Endothelial cell of hepatic sinusoid (primary cell): Measurements from ENCODE around the gene NWD2.
"Not testable (repeated sequence)": the region's sequence is repeated elsewhere in the genome, so short reads cannot be mapped to it uniquely, and the experiment has no call there.

Experiments used
- in situ Hi-C: cut with HindIII; loops from 2 replicates; pipeline ENCODE4 v1.10.0; 2017; ENCODE audit warnings: low sequenced_read_pairs

NWD2 gene

GRCh38 chr4:37392521-37393255 is 148.1 kb downstream of the NWD2 start:
- in situ Hi-C loops = no loop called here

GRCh38 chr4:37393321-37393720 is 148.8 kb downstream of the NWD2 start:
- in situ Hi-C loops = no loop called here

DNA sequence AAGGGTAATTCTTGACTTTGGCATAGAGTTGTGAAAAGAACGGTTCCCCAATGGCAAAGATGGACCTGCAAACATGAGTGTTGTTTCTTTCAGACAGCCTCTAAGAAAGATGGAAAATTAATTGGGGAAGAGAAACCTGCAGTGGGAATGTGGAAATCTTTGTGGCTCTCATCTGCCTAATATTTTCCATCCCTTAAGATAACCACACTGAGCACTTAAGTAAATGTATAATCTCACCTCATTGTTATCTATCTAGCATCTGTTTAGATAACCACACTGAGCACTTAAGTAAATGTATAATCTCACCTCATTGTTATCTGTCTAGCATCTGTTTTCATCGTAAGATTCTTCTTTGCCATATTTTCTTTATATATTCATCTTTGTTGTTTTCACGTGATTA is 149.3 kb downstream of the NWD2 start:
- in situ Hi-C loops = no loop called here

DNA sequence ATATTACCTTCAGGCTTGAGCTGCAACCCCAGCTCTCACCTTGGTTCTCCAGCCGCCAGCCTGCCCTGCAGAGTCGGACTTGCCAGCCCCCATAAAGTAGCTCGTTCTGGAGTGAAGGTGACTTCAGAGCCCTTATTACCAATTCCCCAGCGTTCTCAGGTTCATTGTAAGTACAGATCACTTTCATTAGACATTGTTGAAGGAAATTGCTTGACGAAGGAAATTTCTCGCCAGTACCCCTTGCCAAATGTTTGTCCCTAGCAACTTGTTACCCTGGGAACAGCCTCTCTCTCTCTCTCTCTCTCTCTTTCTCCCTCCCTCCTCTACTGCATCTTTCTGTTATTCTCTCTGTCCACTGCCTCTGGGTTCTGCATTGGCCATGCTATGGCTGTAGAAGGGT is 153.0 kb downstream of the NWD2 start:
- in situ Hi-C loops = no loop called here

GRCh38 chr4:37400241-37400881 is 155.8 kb downstream of the NWD2 start:
- in situ Hi-C loops = no loop called here

- in situ Hi-C loops = not testable (repeated sequence)
Observed at GRCh38 chr4:37407938-37408826, 163.6 kb downstream of the NWD2 start.

DNA sequence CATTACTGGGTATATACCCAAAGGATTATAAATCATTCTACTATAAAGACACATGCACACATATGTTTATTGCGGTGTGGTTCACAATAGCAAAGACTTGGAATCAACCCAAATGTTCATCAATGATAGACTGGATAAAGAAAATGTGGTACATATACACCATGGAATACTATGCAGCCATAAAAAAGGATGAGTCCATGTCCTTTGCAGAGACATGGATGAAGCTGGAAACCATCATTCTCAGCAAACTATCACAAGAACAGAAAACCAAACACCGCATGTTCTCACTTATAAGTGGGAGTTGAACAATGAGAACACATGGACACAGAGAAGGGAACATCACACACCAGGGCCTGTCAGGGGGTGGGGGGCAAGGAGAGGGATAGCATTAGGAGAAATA is 169.1 kb downstream of the NWD2 start:
- in situ Hi-C loops = not testable (repeated sequence)

DNA sequence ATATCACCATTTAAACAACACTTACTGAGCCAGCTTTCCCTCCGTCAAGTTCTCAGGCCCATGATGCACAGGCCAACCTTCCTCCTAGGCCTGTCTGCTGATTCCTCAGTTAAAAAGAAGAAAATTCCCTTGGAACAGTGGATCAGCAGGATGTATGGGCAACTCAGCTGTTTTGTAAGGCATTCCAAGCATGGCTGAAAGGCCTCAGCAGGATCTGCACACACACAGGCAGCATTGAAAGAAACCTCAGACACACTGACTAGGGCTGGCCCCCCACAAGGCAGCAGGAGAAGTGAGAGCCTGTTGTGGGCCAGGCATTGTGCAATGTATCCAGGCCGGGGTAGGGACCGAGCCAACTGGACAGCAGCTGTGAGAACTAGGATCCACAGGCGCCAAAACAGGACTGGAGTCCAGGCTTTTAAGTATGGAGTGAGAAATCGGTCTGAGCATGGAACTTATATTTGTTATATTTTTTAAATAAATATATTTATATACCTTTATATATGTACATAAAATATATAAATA is 171.4 kb downstream of the NWD2 start:
- in situ Hi-C loops = no loop called here

DNA sequence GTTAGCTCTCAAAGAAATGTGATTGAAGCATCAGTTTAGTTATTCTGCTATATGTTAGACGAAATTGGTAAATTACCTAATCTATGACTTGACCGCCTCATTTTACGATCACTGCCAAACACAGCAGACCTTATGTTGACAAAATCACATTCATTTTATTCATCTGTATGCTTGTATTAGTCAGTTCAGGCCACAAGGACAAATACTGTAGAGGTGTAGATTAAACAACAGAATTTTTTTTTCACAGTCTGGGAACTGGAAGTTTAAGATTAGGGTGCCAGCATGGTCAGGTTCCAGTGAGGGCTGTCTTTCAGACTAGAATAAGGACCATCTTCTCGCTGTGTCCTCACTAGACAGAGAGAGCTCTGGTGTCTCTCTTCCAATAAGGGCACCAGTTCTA is 177.1 kb downstream of the NWD2 start:
- in situ Hi-C loops = no loop called here

DNA sequence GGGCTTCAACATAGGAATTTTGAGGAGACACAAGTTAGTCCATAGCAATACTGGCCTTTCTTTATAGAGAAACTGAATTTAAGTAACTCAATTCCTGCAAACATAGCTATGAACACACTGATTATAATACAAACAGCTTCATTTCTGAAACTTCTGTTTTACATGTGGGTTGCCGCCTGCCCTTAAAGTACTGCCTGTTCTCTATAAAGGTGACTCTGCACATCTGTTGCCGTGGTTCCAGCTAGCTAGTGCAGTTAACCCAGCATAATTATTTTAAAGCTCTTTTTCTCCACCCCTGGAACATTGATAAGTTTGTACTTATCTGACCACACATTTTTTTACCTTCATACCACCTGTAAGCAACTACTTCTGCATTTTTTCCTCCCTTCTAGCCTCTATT is 177.6 kb downstream of the NWD2 start:
- in situ Hi-C loops = no loop called here

DNA sequence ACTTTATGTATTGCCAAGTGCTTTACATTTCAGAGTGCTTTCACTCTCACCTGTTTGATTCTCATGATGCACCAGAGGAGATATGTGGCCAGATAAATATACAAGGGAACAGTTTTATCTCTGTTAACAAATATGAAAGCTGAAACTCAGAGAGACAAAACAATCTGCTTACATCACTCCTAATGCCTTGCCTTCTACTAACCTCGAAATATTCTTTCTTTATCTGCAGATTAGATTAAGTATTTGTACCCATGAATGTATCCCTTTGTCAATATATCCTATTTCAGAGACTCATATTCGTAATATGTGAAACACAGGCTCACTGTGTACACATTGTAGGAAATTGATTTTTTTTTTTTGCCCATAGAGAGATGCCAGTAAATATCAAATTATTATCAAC is 178.1 kb downstream of the NWD2 start:
- in situ Hi-C loops = no loop called here

DNA sequence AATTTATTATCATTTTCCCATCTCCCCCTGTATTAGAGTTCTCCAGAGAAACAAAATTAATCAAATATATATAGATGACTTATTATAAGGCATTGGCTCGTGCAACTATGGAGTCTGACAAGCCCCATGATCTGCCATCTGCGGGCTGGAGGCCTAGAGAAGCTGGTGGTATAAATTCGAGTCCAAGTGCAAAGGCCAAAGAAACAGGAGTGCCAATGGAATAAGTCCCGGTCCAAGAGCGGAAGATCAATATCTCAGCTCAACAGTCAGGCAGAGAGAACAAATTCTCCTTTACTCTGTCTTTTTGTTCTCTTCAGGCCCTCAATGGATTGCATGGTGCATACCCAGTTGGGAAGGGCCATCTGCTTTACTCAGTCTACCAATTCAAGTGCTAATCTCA is 178.8 kb downstream of the NWD2 start:
- in situ Hi-C loops = no loop called here

- in situ Hi-C loops = no loop called here
Observed at GRCh38 chr4:37424753-37425152, 180.2 kb downstream of the NWD2 start.

DNA sequence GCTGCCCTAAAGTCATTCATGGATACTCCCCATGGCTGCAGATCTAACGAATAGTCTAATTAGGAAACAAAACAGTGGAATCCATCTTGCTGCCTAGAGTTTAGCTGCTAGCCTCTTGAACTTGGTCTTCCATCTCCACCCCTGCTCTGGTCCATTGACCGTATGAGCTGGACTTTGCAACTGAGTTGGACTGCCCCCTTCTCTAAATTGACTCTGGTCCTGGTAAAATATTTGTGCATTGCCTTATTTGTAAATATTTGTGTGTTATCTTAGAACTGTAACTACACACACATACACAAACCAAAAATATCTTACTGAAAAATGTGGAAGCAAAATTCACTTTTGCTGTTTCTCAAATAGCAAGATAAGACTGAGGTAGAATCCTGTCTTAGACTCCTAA is 181.3 kb downstream of the NWD2 start:
- in situ Hi-C loops = no loop called here

DNA sequence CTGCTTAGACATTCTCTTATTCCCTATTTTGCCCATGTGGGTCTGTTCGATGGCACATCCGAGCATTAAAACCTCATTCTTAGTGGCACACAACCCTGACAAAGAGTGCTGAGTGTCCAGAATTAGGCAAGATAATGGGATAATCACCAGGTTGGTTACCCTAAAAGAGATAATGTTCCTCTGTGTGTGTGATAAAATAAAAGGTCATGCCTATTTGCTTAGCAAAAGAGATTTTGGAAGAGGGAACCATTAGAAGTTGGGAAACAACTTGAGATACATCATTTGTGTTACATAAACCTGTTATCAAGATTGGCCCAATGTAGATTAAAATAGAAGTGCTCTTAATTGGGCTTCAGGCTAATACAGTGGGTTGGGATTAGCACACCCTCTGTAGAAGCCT is 182.7 kb downstream of the NWD2 start:
- in situ Hi-C loops = no loop called here

- in situ Hi-C loops = no loop called here
Observed at GRCh38 chr4:37429906-37430305, 185.4 kb downstream of the NWD2 start.

DNA sequence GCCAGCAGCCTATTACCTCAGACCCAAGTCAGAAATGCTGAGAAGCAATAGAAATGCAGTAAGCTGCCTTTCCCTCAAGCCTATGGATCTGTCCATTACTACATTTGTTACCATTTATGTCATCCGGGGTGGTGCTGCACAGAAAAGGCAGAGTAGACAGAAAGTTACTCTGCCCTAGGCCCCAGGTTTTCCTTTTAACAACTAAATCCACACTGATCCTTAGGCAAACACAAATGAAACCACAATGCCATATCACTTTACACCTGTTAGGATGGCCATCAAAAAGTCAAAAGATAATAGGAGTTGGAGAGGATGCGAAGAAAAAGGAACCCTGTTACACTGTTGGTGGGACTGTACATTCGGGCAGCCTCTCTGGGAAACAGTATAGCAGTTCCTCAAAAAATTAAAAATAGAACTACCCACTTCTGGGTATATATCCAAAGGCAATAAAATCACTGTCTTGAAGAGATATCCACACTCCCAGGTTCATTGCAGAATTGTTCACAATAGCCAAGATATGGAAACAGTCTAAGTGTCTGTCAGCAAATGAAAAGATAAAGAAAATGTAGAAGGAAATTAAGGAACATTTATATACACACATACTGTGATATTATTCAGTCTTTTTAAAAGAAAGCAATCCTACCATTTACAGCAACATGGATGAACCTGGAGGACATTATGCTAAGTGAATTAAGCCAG is 186.3 kb downstream of the NWD2 start:
- in situ Hi-C loops = no loop called here

- in situ Hi-C loops = no loop called here
Observed at GRCh38 chr4:37431417-37431743, 186.8 kb downstream of the NWD2 start.

- in situ Hi-C loops = no loop called here
Observed at GRCh38 chr4:37434469-37434868, 189.9 kb downstream of the NWD2 start.

DNA sequence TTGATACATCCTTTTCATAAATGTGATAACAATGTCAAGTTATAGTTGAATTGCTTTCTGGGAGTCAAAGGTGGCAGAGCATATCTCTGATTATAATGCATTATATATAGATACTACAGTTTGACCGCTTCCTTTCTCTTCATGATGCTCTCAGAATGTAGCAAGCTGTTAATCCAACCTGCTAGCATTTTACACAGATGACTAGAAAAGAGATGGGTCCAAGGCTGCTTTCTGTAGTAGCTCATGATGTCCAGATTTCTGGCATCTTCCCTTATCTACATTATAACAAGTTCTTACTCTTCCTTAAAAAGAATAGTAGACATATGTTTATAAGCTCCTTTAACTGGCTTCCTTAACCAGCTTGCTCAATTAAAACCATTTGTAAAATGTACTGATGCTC is 192.0 kb downstream of the NWD2 start:
- in situ Hi-C loops = no loop called here

- in situ Hi-C loops = no loop called here
Observed at GRCh38 chr4:37437163-37437562, 192.6 kb downstream of the NWD2 start.
